ENCODE results near the gene TRIM45.

DNA sequence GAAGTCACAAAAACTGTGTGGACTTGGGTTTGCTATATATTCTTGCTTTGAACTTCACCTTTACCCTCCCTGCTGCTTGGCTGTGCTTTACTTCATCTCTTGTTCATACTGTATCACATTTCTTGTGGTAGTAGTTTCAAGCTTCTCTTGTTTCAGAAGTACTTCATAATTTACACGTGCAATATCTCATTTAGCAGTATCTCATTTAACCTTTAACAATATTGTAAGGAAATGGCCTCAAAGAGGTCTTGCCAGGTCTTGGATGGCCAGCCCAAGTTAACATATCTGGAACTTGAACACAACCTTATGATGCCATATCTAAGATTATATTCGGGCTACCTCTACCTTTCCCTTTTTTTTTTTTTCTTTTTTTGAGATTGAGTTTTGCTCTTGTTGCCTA is 1.7 kb upstream of the TRIM45 start:
- TF ChIP-seq CEBPB (IDR thresholded peaks at IDR 0.05) (no peak), TEAD4 (IDR thresholded peaks at IDR 0.05) (no peak), CREB1 (IDR thresholded peaks at IDR 0.05; ENCODE audit: low read depth) (no peak)
